Natural killer cell (primary cell): ENCODE measurements around the gene DPEP3. TPM values are rescaled to one million over a fixed set of nuclear protein-coding genes. Genes with fewer than 3 reads are reported as not detected.

Experiments
- ATAC-seq, 3 donors: fragments of 150-1000 bp in 2 of 3; fragments of 200-7000 bp in 1 of 3; cut with Tn5 transposase; 1 replicate in 1 of 3; 2 replicates in 2 of 3; pipeline ENCODE4 v1.10.0; 2021; ENCODE audit warnings: mild to moderate bottlenecking in 2 of 3, moderate library complexity in 2 of 3
- DNase-seq, 2 donors: peaks; one replicate each; pipeline versions ENCODE4 v3.0.0 to v3.0.0-alpha.2; 2013 to 2021; ENCODE audit warnings: mixed read lengths in 1 of 2
- H3K27ac ChIP-seq: one replicate; pipeline ENCODE4 v1.5.1; 2013; ENCODE audit warnings: mild to moderate bottlenecking, low read length
- H3K27me3 ChIP-seq: one replicate; pipeline ENCODE4 v1.6.1; 2013; ENCODE audit warnings: low read length; ENCODE audit not compliant: control insufficient read depth, insufficient read depth
- H3K36me3 ChIP-seq: one replicate; pipeline ENCODE4 v1.6.1; 2013; ENCODE audit warnings: low read length; ENCODE audit not compliant: control insufficient read depth, insufficient read depth
- H3K4me1 ChIP-seq: one replicate; pipeline ENCODE4 v1.6.1; 2013; ENCODE audit warnings: low read length; ENCODE audit not compliant: control insufficient read depth, insufficient read depth
- H3K4me3 ChIP-seq: one replicate; pipeline ENCODE4 v1.5.1; 2013; ENCODE audit warnings: low read length
- H3K9me3 ChIP-seq: one replicate; pipeline ENCODE4 v1.6.1; 2013; ENCODE audit warnings: low read length; ENCODE audit not compliant: control insufficient read depth, insufficient read depth
- H3K27ac Mint-ChIP-seq, 2 donors: one replicate each; pipeline ENCODE4 v1.8.0; 2022; ENCODE audit warnings: mild to moderate bottlenecking in 2 of 2, mixed read lengths in 2 of 2, moderate library complexity in 1 of 2
- H3K27me3 Mint-ChIP-seq, 2 donors: one replicate each; pipeline ENCODE4 v1.8.0; 2022; ENCODE audit warnings: low read depth in 2 of 2, mixed read lengths in 2 of 2
- H3K36me3 Mint-ChIP-seq: one replicate; pipeline ENCODE4 v1.8.0; 2022; ENCODE audit warnings: mixed read lengths
- H3K4me1 Mint-ChIP-seq, 2 donors: one replicate each; pipeline ENCODE4 v1.8.0; 2022; ENCODE audit warnings: mixed read lengths in 2 of 2
- H3K4me3 Mint-ChIP-seq: one replicate; pipeline ENCODE4 v1.8.0; 2022; ENCODE audit warnings: mild to moderate bottlenecking, moderate library complexity, mixed read lengths
- H3K9me3 Mint-ChIP-seq, 2 donors: one replicate each; pipeline ENCODE4 v1.8.0; 2022; ENCODE audit warnings: mixed read lengths in 2 of 2
- WGBS: methylation state at CpG from one replicate; pipeline ENCODE4 v1.1.7; 2013; ENCODE audit warnings: missing lambda C conversion rate; ENCODE audit not compliant: insufficient coverage; 5-methylcytosine and 5-hydroxymethylcytosine counted together
- intact Hi-C: fragments of 100-400 bp; cut with micrococcal nuclease; formaldehyde crosslinking; loops from one replicate; pipeline ENCODE4 v1.14.2; 2022
- total RNA-seq, 4 donors: library from RNA; stranded (reverse); fragments of 120-200 nt in 1 of 4; gene quantifications; one replicate each; pipeline versions ENCODE4 v1.2.3 to v1.2.4, GENCODE V29; 2013 to 2022
- TF ChIP-seq, protein P1 (sequence below): fragments of 200-600 bp; IDR thresholded peaks from one replicate; pipeline ENCODE4 v1.8.0; 2022; ENCODE audit warnings: antibody characterized with exemption

Gene DPEP3
- total RNA-seq, 3 donors from 2014 or later (not counting 1 experiment from before 2014, with no cell fraction given) = 0.53 to 1.00 (median 0.96) TPM

DNA sequence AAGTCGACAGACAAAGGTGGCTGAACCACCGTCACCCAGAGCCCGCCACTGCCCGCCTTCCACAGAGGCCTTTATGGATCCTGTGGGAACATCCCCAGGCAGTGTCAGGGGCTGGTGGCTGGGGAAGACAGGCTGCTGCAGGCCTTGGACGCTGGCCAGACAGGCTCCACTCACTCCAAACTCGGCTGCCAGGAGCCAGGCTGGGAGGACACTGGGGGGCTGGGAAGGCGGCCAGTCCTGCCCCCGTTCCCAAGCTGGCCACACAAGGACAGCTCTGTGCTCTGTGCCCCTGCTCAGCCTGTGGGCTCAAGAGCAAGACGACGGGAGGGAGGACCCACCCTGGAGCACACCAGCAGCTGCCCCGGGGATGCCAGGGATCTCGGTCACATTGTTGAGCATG is 28.8 kb downstream of the DPEP3 start:
- intact Hi-C loops = no loop called here

DNA sequence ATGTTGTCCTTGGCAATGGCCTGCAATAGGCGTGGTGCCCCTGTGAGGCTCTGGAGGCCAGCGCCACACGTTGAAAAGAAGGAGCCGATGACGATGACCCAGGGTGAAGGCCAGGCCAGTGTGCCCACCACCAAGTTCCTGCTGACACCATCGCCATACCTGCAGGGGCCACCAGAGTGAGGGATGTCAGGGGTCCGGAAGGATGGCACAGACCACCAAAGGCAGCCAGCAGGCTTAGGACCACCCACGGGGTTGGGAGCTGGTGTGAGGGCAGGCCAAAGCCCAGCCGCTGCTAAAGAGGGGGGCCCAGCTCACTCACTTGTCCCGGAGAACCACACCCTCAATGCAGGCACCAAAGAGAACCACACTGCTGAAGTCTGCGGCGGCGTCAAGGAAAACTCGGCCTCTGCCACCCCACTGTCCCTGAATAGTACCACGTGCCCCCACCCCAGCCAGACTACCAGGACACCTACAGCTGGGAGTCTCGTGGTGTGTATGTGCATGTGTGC is 29.9 kb downstream of the DPEP3 start:
- no peak overlapping the region for H3K27ac Mint-ChIP-seq
- WGBS = 95% methylated on average over 15 of the region's 16 CpGs
- H3K36me3 Mint-ChIP-seq = no peaks in the 10 kb centered on the region

More for the DNA sequence above, 28.8 kb downstream of the DPEP3 start:
- DNase-seq (no peak), ATAC-seq (no peak)
- Histone ChIP-seq H3K4me3 (no peak overlapping the region), H3K27me3 (no peaks in the 10 kb centered on the region), H3K27ac (no peak overlapping the region), H3K4me1 (no peaks in the 10 kb centered on the region), H3K9me3 (no peaks in the 10 kb centered on the region), H3K36me3 (peaks cover 20% of the 10 kb centered on the region)
- Mint-ChIP-seq H3K27ac (no peak overlapping the region), H3K27me3 (no peaks in the 10 kb centered on the region), H3K4me1 (no peaks in the 10 kb centered on the region), H3K36me3 (no peaks in the 10 kb centered on the region), H3K9me3 (no peaks in the 10 kb centered on the region), H3K4me3 (no peak overlapping the region)
- TF ChIP-seq, protein P1, sequence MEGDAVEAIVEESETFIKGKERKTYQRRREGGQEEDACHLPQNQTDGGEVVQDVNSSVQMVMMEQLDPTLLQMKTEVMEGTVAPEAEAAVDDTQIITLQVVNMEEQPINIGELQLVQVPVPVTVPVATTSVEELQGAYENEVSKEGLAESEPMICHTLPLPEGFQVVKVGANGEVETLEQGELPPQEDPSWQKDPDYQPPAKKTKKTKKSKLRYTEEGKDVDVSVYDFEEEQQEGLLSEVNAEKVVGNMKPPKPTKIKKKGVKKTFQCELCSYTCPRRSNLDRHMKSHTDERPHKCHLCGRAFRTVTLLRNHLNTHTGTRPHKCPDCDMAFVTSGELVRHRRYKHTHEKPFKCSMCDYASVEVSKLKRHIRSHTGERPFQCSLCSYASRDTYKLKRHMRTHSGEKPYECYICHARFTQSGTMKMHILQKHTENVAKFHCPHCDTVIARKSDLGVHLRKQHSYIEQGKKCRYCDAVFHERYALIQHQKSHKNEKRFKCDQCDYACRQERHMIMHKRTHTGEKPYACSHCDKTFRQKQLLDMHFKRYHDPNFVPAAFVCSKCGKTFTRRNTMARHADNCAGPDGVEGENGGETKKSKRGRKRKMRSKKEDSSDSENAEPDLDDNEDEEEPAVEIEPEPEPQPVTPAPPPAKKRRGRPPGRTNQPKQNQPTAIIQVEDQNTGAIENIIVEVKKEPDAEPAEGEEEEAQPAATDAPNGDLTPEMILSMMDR = no peak
- WGBS = 94% methylated on average over 12 of the region's 12 CpGs

DNA sequence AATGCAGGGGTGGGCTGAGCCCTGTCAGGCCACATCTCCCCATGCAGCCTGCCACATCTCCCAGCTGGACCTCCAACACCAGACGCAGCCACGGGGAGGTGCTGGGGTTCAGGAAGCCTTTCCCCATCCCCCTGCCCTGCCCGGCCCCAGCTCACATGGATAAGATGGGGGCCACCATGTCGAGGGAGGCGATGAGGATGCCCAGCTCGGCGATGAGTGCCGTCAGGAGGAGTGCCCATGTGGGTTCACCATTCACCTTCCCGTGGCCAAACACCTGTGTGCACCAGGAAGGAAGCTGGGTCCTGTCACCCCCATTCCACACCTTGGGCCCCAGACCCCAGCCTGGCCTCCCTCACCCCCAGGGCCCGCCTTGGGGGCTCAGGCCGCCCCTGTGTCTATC is 30.7 kb downstream of the DPEP3 start:
- H3K9me3 ChIP-seq = no peaks in the 10 kb centered on the region
- ATAC-seq = no peak
- no peak overlapping the region for H3K27ac ChIP-seq
- H3K27me3 Mint-ChIP-seq = no peaks in the 10 kb centered on the region
- H3K36me3 Mint-ChIP-seq = no peaks in the 10 kb centered on the region
- H3K27ac Mint-ChIP-seq = no peak overlapping the region
- H3K4me1 Mint-ChIP-seq = no peaks in the 10 kb centered on the region
- no peak overlapping the region for H3K4me3 Mint-ChIP-seq
- H3K4me1 ChIP-seq = no peaks in the 10 kb centered on the region
- H3K9me3 Mint-ChIP-seq = no peaks in the 10 kb centered on the region
- WGBS = 93% methylated on average over 11 of the region's 11 CpGs
- no peaks in the 10 kb centered on the region for H3K27me3 ChIP-seq
- no peak overlapping the region for H3K4me3 ChIP-seq
- TF ChIP-seq, protein P1 = no peak
- no peak for DNase-seq
- intact Hi-C loops = no loop called here
- peaks cover 34% of the 10 kb centered on the region for H3K36me3 ChIP-seq

More for the DNA sequence above, 29.9 kb downstream of the DPEP3 start:
- Mint-ChIP-seq H3K27me3 (no peaks in the 10 kb centered on the region), H3K9me3 (no peaks in the 10 kb centered on the region), H3K4me3 (no peak overlapping the region), H3K4me1 (no peaks in the 10 kb centered on the region)
- Histone ChIP-seq H3K4me1 (no peaks in the 10 kb centered on the region), H3K4me3 (no peak overlapping the region), H3K9me3 (no peaks in the 10 kb centered on the region), H3K36me3 (peaks cover 28% of the 10 kb centered on the region), H3K27me3 (no peaks in the 10 kb centered on the region), H3K27ac (no peak overlapping the region)
- ATAC-seq (no peak), DNase-seq (no peak)
- TF ChIP-seq, protein P1 = no peak
- intact Hi-C loops = no loop called here

DNA sequence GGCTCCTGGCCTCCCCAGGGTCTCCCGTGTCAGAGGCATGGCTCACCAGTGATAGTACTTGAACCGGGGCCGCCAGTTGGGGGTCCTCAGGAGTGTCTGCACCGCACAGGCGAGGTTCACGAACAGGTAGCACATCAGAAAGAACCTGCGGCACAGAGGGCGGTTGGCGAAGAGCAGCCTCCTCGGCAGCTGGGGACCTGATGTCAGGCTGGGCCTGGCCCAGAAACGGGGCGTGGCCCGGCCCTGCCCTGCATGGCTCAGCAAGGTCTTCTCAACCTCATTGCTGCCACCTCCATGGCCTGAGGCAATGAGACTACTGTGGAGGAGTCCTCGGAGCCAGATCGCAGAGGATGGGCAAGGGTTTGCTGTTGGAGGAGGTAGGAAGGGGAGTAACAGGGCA is 32.3 kb downstream of the DPEP3 start:
- 97% methylated on average over 15 of the region's 15 CpGs for WGBS

More for the DNA sequence above, 32.3 kb downstream of the DPEP3 start:
- no peak overlapping the region for H3K4me3 Mint-ChIP-seq
- intact Hi-C loops = no loop called here
- H3K4me1 Mint-ChIP-seq = no peaks in the 10 kb centered on the region
- Histone ChIP-seq H3K4me3 (no peak overlapping the region), H3K27ac (no peak overlapping the region), H3K9me3 (no peaks in the 10 kb centered on the region), H3K27me3 (no peaks in the 10 kb centered on the region), H3K36me3 (peaks cover 32% of the 10 kb centered on the region), H3K4me1 (no peaks in the 10 kb centered on the region)
- TF ChIP-seq, protein P1 = no peak
- no peak for DNase-seq
- ATAC-seq = no peak
- H3K9me3 Mint-ChIP-seq = no peaks in the 10 kb centered on the region
- H3K36me3 Mint-ChIP-seq = no peaks in the 10 kb centered on the region
- H3K27ac Mint-ChIP-seq = no peak overlapping the region
- no peaks in the 10 kb centered on the region for H3K27me3 Mint-ChIP-seq
